Esophagus squamous epithelium (tissue), 5 donors: ENCODE data around the gene CFHR4. TPM values are rescaled to one million over a fixed set of nuclear protein-coding genes. Genes with fewer than 3 reads are reported as not detected.

ENCODE experiments used
- DNase-seq: peaks from one replicate; lab custom pipeline; 2025; lab: John Stamatoyannopoulos, UW
- H3K27ac ChIP-seq, 4 donors: fragments of 200-600 bp; sonication (generic); one replicate each; pipeline ENCODE4 v1.5.1; 2016 to 2019; ENCODE audit warnings: mild to moderate bottlenecking in 1 of 4
- H3K27me3 ChIP-seq, 4 donors: fragments of 200-600 bp; sonication (generic); 1 replicate in 3 of 4; 2 replicates in 1 of 4; pipeline versions ENCODE4 v1.5.1 to v1.6.0; 2017 to 2021; ENCODE audit warnings: antibody characterized with exemption in 1 of 4
- H3K36me3 ChIP-seq, 3 donors: fragments of 200-600 bp; sonication (generic); one replicate each; pipeline ENCODE4 v1.5.1; 2016 to 2019
- H3K4me1 ChIP-seq, 3 donors: fragments of 200-600 bp; sonication (generic); one replicate each; pipeline ENCODE4 v1.5.1; 2017 to 2019
- H3K4me3 ChIP-seq, 4 donors: fragments of 200-600 bp; sonication (generic); 1 replicate in 3 of 4; 2 replicates in 1 of 4; pipeline ENCODE4 v1.5.1; 2016 to 2019; ENCODE audit warnings: mild to moderate bottlenecking in 2 of 4, moderate library complexity in 1 of 4
- H3K9me3 ChIP-seq, 3 donors: fragments of 200-600 bp; sonication (generic); one replicate each; pipeline ENCODE4 v1.5.1; 2016 to 2019
- POLR2A ChIP-seq, 4 donors: fragments of 450-650 bp; IDR thresholded peaks; one replicate each; pipeline ENCODE4 v1.6.1; 2017; ENCODE audit warnings: antibody characterized with exemption in 4 of 4, mild to moderate bottlenecking in 4 of 4, moderate library complexity in 3 of 4
- WGBS, 2 donors: methylation state at CpG; one replicate each; pipeline ENCODE4 v1.1.5; 2018; 5-methylcytosine and 5-hydroxymethylcytosine counted together
- intact Hi-C: fragments of 100-400 bp; cut with DNase I; formaldehyde crosslinking; loops from one replicate; pipeline ENCODE4 v1.15.0; 2022
- total RNA-seq, 4 donors: library from RNA; depleted of rRNA; stranded (reverse); fragments of >200 nt; gene quantifications; one replicate each; pipeline ENCODE4 v1.1.0, GENCODE V29; 2016
- TF ChIP-seq, protein P1 (sequence below), 6 experiments: fragments of 450-650 bp in 4 of 6; fragments of 200-600 bp in 2 of 6; sonication (generic) in 2 of 6; IDR thresholded peaks; one replicate each; pipeline ENCODE4 v1.5.1; 2016 to 2019; ENCODE audit warnings: antibody characterized with exemption in 6 of 6, mild to moderate bottlenecking in 4 of 6, moderate library complexity in 4 of 6
- donor health status: DM: yes; HTN: yes; CAD: no.

Gene CFHR4
- total RNA-seq, 4 donors from 2014 or later = not detected

DNA sequence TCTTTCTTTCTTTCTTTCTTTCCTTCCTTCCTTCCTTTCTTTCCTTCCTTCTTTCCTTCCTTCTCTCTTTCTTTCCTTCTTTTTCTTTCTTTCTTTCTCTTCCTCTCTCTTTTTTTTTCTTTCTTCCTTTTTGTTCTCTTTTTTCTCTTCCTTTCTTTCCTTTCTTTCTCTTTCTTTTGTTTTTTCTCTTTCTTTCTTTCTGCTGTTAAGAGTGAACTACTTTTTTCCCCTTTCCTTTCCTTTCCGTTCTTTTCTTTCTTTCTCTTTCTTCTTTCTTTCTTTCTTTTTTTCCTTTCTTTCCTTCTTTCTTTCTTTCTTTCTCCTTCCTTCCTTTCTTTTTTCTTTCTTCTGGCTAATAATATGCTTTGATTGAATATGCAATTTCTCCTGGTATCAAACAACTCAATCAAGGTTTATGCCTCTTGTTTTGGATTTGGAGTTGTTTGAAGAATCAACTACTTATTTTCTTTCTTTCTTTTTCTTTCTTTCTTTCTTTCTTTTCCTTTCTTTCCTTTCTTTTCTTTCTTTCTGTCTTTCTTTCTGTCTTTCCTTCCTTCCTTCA lies 27.4 kb upstream of the CFHR4 start:
- no peak for TF ChIP-seq POLR2A (IDR thresholded peaks at IDR 0.05)
- TF ChIP-seq, protein P1, sequence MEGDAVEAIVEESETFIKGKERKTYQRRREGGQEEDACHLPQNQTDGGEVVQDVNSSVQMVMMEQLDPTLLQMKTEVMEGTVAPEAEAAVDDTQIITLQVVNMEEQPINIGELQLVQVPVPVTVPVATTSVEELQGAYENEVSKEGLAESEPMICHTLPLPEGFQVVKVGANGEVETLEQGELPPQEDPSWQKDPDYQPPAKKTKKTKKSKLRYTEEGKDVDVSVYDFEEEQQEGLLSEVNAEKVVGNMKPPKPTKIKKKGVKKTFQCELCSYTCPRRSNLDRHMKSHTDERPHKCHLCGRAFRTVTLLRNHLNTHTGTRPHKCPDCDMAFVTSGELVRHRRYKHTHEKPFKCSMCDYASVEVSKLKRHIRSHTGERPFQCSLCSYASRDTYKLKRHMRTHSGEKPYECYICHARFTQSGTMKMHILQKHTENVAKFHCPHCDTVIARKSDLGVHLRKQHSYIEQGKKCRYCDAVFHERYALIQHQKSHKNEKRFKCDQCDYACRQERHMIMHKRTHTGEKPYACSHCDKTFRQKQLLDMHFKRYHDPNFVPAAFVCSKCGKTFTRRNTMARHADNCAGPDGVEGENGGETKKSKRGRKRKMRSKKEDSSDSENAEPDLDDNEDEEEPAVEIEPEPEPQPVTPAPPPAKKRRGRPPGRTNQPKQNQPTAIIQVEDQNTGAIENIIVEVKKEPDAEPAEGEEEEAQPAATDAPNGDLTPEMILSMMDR (IDR thresholded peaks at IDR 0.05) = no peak
- 88 to 95% methylated on average over 1 of the region's 1 CpG for WGBS, 2 donors
- no peak overlapping the region for H3K27ac ChIP-seq
- no peaks in the 10 kb centered on the region for H3K9me3 ChIP-seq
- H3K36me3 ChIP-seq = no peaks in the 10 kb centered on the region
- intact Hi-C loops = no loop called here
- no peak overlapping the region for H3K4me3 ChIP-seq
- DNase-seq = no peak
- H3K27me3 ChIP-seq = no peaks in the 10 kb centered on the region
- H3K4me1 ChIP-seq = no peaks in the 10 kb centered on the region

- intact Hi-C loops = no loop called here
- Histone ChIP-seq H3K36me3 (no peaks in the 10 kb centered on the region), H3K4me1 (no peaks in the 10 kb centered on the region), H3K4me3 (no peak overlapping the region), H3K27ac (no peak overlapping the region), H3K9me3 (peaks cover 0 to 1% (median 0%) of the 10 kb centered on the region in 3 donors), H3K27me3 (no peaks in the 10 kb centered on the region)
- TF ChIP-seq POLR2A (IDR thresholded peaks at IDR 0.05) = no peak
- TF ChIP-seq, protein P1 (IDR thresholded peaks at IDR 0.05) = no peak
- 39 to 42% methylated on average over 2 of the region's 2 CpGs for WGBS, 2 donors
- DNase-seq = no peak
Measured at GRCh38 chr1:196861429-196861828, 26.4 kb upstream of the CFHR4 start.

DNA sequence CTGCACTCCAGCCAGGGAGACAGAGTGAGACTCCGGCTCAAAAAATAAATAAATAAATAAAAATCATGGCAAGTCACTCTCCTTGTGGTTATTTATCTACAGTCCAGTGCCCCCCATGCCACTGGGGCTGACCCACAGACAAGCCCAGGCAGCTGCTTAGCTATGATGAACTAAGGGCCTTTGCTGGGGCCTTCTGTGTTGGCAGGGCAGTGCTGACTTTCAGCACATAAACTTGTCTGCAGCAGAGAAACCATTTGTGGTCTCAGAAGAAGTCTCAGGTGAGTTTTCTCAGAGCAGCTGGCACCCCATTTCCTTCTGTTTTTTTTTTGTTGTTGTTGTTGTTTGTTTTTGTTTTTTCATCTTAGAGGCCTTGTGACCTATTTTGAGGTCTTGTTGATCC lies 20.9 kb upstream of the CFHR4 start:
- intact Hi-C loops = no loop called here
- TF ChIP-seq, protein P1 (IDR thresholded peaks at IDR 0.05) = no peak
- no peak for TF ChIP-seq POLR2A (IDR thresholded peaks at IDR 0.05)
- 88% methylated on average over 1 of the region's 1 CpG for WGBS, 2 donors

GRCh38 chr1:196873385-196873784 lies 14.5 kb upstream of the CFHR4 start:
- no peaks in the 10 kb centered on the region for H3K36me3 ChIP-seq
- no peaks in the 10 kb centered on the region for H3K4me1 ChIP-seq
- WGBS, 2 donors = 86 to 89% methylated on average over 4 of the region's 4 CpGs
- intact Hi-C loops = no loop called here
- no peaks in the 10 kb centered on the region for H3K9me3 ChIP-seq
- no peak for DNase-seq
- no peak overlapping the region for H3K27ac ChIP-seq
- peaks cover 0 to 5% (median 0%) of the 10 kb centered on the region in 4 donors for H3K27me3 ChIP-seq
- H3K4me3 ChIP-seq = no peak overlapping the region
- TF ChIP-seq, protein P1 (IDR thresholded peaks at IDR 0.05) = no peak
- TF ChIP-seq POLR2A (IDR thresholded peaks at IDR 0.05) = no peak

More for the DNA sequence above, 20.9 kb upstream of the CFHR4 start:
- no peak overlapping the region for H3K27ac ChIP-seq
- H3K4me1 ChIP-seq = no peaks in the 10 kb centered on the region
- DNase-seq = no peak
- no peak overlapping the region for H3K4me3 ChIP-seq
- no peaks in the 10 kb centered on the region for H3K36me3 ChIP-seq
- no peaks in the 10 kb centered on the region for H3K27me3 ChIP-seq
- H3K9me3 ChIP-seq = peaks cover 0 to 4% (median 0%) of the 10 kb centered on the region in 3 donors

- TF ChIP-seq, protein P1 (IDR thresholded peaks at IDR 0.05) = no peak
- TF ChIP-seq POLR2A (IDR thresholded peaks at IDR 0.05) = no peak
- H3K36me3 ChIP-seq = no peaks in the 10 kb centered on the region
- no peak for DNase-seq
- no peak overlapping the region for H3K27ac ChIP-seq
- intact Hi-C loops = no loop called here
- WGBS, 2 donors = 85 to 97% methylated on average over 3 of the region's 3 CpGs
- peaks cover 0 to 5% (median 0%) of the 10 kb centered on the region in 4 donors for H3K27me3 ChIP-seq
- H3K4me1 ChIP-seq = no peaks in the 10 kb centered on the region
- H3K4me3 ChIP-seq = no peak overlapping the region
- H3K9me3 ChIP-seq = no peaks in the 10 kb centered on the region
Measured at GRCh38 chr1:196875935-196876334, 11.9 kb upstream of the CFHR4 start.
